Thyroid gland (tissue), 4 donors: ENCODE data around the gene LRP4. TPM values are rescaled to one million over a fixed set of nuclear protein-coding genes. Genes with fewer than 3 reads are reported as not detected.

Experiments used
- DNase-seq, 2 donors: peaks; one replicate each; pipeline ENCODE4 v3.0.0-alpha.2; 2019
- H3K27ac ChIP-seq, 3 donors: fragments of 200-600 bp; sonication (generic); 1 replicate in 2 of 3; 2 replicates in 1 of 3; pipeline ENCODE4 v1.5.1; 2016 to 2019; ENCODE audit warnings: mild to moderate bottlenecking in 1 of 3, moderate library complexity in 1 of 3
- H3K27me3 ChIP-seq: fragments of 200-600 bp; sonication (generic); one replicate; pipeline ENCODE4 v1.5.1; 2019
- H3K36me3 ChIP-seq, 2 donors: fragments of 200-600 bp; sonication (generic); one replicate each; pipeline ENCODE4 v1.5.1; 2016 to 2019
- H3K4me1 ChIP-seq, 2 donors: fragments of 200-600 bp; sonication (generic); one replicate each; pipeline ENCODE4 v1.5.1; 2017 to 2019
- H3K4me3 ChIP-seq, 3 donors: fragments of 200-600 bp; sonication (generic); replicated peaks in 1 of 3; 1 replicate in 2 of 3; 2 replicates in 1 of 3; pipeline ENCODE4 v1.5.1; 2016; ENCODE audit warnings: mild to moderate bottlenecking in 1 of 3
- H3K9me3 ChIP-seq: fragments of 200-600 bp; sonication (generic); one replicate; pipeline ENCODE4 v1.5.1; 2017
- CTCF ChIP-seq, 6 experiments: fragments of 200-600 bp in 3 of 6; fragments of 450-650 bp in 3 of 6; sonication (generic) in 3 of 6; IDR thresholded peaks; one replicate each; pipeline ENCODE4 v1.5.1; 2016 to 2019; ENCODE audit warnings: antibody characterized with exemption in 6 of 6, mild to moderate bottlenecking in 2 of 6, inconsistent platforms in 1 of 6, moderate library complexity in 1 of 6
- POLR2A ChIP-seq, 2 donors: fragments of 450-650 bp; IDR thresholded peaks; one replicate each; pipeline ENCODE4 v1.6.1; 2017; ENCODE audit warnings: antibody characterized with exemption in 2 of 2, mild to moderate bottlenecking in 2 of 2, moderate library complexity in 1 of 2
- WGBS, 2 donors: methylation state at CpG; one replicate each; pipeline ENCODE4 v1.1.5; 2017; 5-methylcytosine and 5-hydroxymethylcytosine counted together
- intact Hi-C: fragments of 100-400 bp; cut with DNase I; formaldehyde crosslinking; loops from one replicate; pipeline ENCODE4 v1.15.1; 2023
- total RNA-seq, 4 donors: library from RNA; depleted of rRNA; stranded (reverse); fragments of >200 nt; gene quantifications; one replicate each; pipeline ENCODE4 v1.2.3, GENCODE V29; 2016

LRP4 gene
- total RNA-seq, 4 donors from 2014 or later, result 2.8 to 10.3 (median 7.4) TPM

GRCh38 chr11:46845740-46846509, 72.4 kb downstream of the LRP4 start, which contains the start of gene CKAP5:
CKAP5 (minus strand) TSS chr11:46846280; CDS start chr11:46821231, 25,049 bp downstream.
- intact Hi-C loops, result no loop called here
- no peaks in the 10 kb centered on the region for H3K9me3 ChIP-seq
- H3K36me3 ChIP-seq, result no peaks in the 10 kb centered on the region
- H3K27me3 ChIP-seq, result no peaks in the 10 kb centered on the region
- H3K4me1 ChIP-seq, result peaks cover 5 to 11% of the 10 kb centered on the region in 2 donors
- peak within 1 kb of the TSS; percentile 49 to 98 (median 83) for H3K4me3 ChIP-seq
- DNase-seq, result peak; percentile 91
- peak within 1 kb of the TSS in 2 of 3 donors; percentile 71 to 74 for H3K27ac ChIP-seq
- TF ChIP-seq CTCF (IDR thresholded peaks at IDR 0.05) (peak in 1 of 6 experiments; percentile 4), POLR2A (IDR thresholded peaks at IDR 0.05) (peak; percentile 11 to 73)
- WGBS, 2 donors, result 0 to 1% methylated on average over 12 to 54 of the region's 83 CpGs

- intact Hi-C loops, result no loop called here
- Histone ChIP-seq H3K27me3 (no peaks in the 10 kb centered on the region), H3K36me3 (no peaks in the 10 kb centered on the region), H3K27ac (peak overlapping the region in 2 of 3 donors; percentile 71 to 74), H3K4me3 (peak overlapping the region; percentile 49 to 98 (median 83)), H3K4me1 (peaks cover 5 to 11% of the 10 kb centered on the region in 2 donors), H3K9me3 (no peaks in the 10 kb centered on the region)
- DNase-seq, result no peak
- no peak for TF ChIP-seq CTCF (IDR thresholded peaks at IDR 0.05)
- TF ChIP-seq POLR2A (IDR thresholded peaks at IDR 0.05), result no peak
- WGBS, 2 donors, result 1% methylated on average over 10 to 11 of the region's 12 CpGs
Measured at GRCh38 chr11:46845440-46845739, 73.0 kb downstream of the LRP4 start.

DNA sequence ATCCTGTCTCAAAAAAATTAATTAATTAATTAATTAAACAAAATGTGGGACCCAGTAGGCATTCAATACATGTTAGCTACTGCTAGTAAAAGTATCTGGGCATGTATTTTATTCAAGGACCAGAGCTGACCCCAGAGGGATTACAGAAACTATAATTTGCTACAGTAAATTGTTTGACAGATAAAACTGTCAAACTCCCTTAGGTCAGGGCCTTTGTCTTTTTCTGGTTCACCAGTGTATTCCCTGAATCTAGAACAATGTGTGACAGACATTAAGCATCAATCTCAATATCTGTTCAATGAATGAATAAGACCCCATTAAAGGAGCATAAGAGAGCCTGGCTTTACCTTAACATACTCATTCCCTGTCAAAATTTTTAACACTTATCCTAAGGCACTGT, 78.2 kb downstream of the LRP4 start:
- H3K27me3 ChIP-seq, result no peaks in the 10 kb centered on the region
- DNase-seq, result no peak

GRCh38 chr11:46838501-46838900, 79.8 kb downstream of the LRP4 start:
- DNase-seq, result no peak
- no peak for TF ChIP-seq CTCF (IDR thresholded peaks at IDR 0.05)
- no peak for TF ChIP-seq POLR2A (IDR thresholded peaks at IDR 0.05)
- Histone ChIP-seq H3K4me1 (no peaks in the 10 kb centered on the region), H3K36me3 (no peaks in the 10 kb centered on the region), H3K27me3 (no peaks in the 10 kb centered on the region), H3K4me3 (no peak overlapping the region), H3K27ac (no peak overlapping the region), H3K9me3 (no peaks in the 10 kb centered on the region)
- intact Hi-C loops, result no loop called here
- 94% methylated on average over 6 of the region's 6 CpGs for WGBS, 2 donors

More for the DNA sequence above, 78.2 kb downstream of the LRP4 start:
- H3K27ac ChIP-seq, result no peak overlapping the region
- H3K4me3 ChIP-seq, result no peak overlapping the region
- intact Hi-C loops, result no loop called here
- H3K36me3 ChIP-seq, result no peaks in the 10 kb centered on the region
- TF ChIP-seq POLR2A (IDR thresholded peaks at IDR 0.05), result no peak
- no peak for TF ChIP-seq CTCF (IDR thresholded peaks at IDR 0.05)
- H3K9me3 ChIP-seq, result no peaks in the 10 kb centered on the region
- H3K4me1 ChIP-seq, result peaks cover 0 to 8% of the 10 kb centered on the region in 2 donors

- H3K27ac ChIP-seq, result no peak overlapping the region
- H3K27me3 ChIP-seq, result no peaks in the 10 kb centered on the region
- no peaks in the 10 kb centered on the region for H3K9me3 ChIP-seq
- no peak overlapping the region for H3K4me3 ChIP-seq
- intact Hi-C loops, result no loop called here
- TF ChIP-seq POLR2A (IDR thresholded peaks at IDR 0.05) (no peak), CTCF (IDR thresholded peaks at IDR 0.05) (no peak)
- no peak for DNase-seq
- H3K36me3 ChIP-seq, result no peaks in the 10 kb centered on the region
- H3K4me1 ChIP-seq, result no peaks in the 10 kb centered on the region
Measured at GRCh38 chr11:46837860-46838259, 80.5 kb downstream of the LRP4 start.
